Body of pancreas (tissue), 4 donors: Measurements from ENCODE around the gene IL16.

Experiments used
- POLR2A ChIP-seq, 3 donors: fragments of 450-650 bp; IDR thresholded peaks; one replicate each; pipeline ENCODE4 v1.6.1; 2016; ENCODE audit warnings: antibody characterized with exemption in 3 of 3, mild to moderate bottlenecking in 2 of 3
- TF ChIP-seq, protein P1 (sequence below), 7 experiments: fragments of 450-650 bp in 4 of 7; fragments of 200-600 bp in 3 of 7; sonication (generic) in 3 of 7; IDR thresholded peaks; one replicate each; pipeline ENCODE4 v1.5.1; 2016 to 2019; ENCODE audit warnings: antibody characterized with exemption in 7 of 7

GRCh38 chr15:81197688-81198281, 1.1 kb downstream of the IL16 start:
- TF ChIP-seq, protein P1, sequence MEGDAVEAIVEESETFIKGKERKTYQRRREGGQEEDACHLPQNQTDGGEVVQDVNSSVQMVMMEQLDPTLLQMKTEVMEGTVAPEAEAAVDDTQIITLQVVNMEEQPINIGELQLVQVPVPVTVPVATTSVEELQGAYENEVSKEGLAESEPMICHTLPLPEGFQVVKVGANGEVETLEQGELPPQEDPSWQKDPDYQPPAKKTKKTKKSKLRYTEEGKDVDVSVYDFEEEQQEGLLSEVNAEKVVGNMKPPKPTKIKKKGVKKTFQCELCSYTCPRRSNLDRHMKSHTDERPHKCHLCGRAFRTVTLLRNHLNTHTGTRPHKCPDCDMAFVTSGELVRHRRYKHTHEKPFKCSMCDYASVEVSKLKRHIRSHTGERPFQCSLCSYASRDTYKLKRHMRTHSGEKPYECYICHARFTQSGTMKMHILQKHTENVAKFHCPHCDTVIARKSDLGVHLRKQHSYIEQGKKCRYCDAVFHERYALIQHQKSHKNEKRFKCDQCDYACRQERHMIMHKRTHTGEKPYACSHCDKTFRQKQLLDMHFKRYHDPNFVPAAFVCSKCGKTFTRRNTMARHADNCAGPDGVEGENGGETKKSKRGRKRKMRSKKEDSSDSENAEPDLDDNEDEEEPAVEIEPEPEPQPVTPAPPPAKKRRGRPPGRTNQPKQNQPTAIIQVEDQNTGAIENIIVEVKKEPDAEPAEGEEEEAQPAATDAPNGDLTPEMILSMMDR (IDR thresholded peaks at IDR 0.05) = no peak
- TF ChIP-seq POLR2A (IDR thresholded peaks at IDR 0.05) = no peak
